Endothelial cell of umbilical vein (primary cell): ENCODE data around the gene PAOX.

ENCODE experiments used
- CTCF ChIP-seq, 2 donors: IDR thresholded peaks; 1 replicate in 1 of 2; 2 replicates in 1 of 2; pipeline ENCODE4 v1.5.1; 2011; ENCODE audit warnings: low read length in 2 of 2, mild to moderate bottlenecking in 2 of 2, moderate library complexity in 2 of 2, control low read depth in 1 of 2, inconsistent platforms in 1 of 2, low read depth in 1 of 2; ENCODE audit not compliant: insufficient read depth in 1 of 2; ENCODE audit errors: extremely low read depth in 1 of 2
- EZH2 ChIP-seq: IDR thresholded peaks from 2 replicates; pipeline ENCODE4 v1.6.1; 2012; ENCODE audit warnings: borderline replicate concordance, low read depth, mild to moderate bottlenecking, moderate library complexity, low read length, inconsistent platforms; ENCODE audit not compliant: severe bottlenecking
- FOS ChIP-seq: IDR thresholded peaks from 2 replicates; pipeline ENCODE4 v1.6.1; 2011; ENCODE audit warnings: mild to moderate bottlenecking, low read length, moderate library complexity, borderline replicate concordance; ENCODE audit not compliant: insufficient read depth
- GATA2 ChIP-seq: IDR thresholded peaks from 2 replicates; pipeline ENCODE4 v1.7.0; 2011; ENCODE audit warnings: low read depth, mild to moderate bottlenecking, moderate library complexity, mixed read lengths, low read length; ENCODE audit not compliant: insufficient read length, insufficient read depth
- JUN ChIP-seq: IDR thresholded peaks from 2 replicates; pipeline ENCODE4 v1.6.1; 2011; ENCODE audit warnings: borderline replicate concordance, low read depth; ENCODE audit not compliant: insufficient read length, insufficient read depth
- MYC ChIP-seq: IDR thresholded peaks from one replicate; pipeline ENCODE4 v1.6.1; 2011; ENCODE audit warnings: mild to moderate bottlenecking, low read depth, low read length
- POLR2A ChIP-seq: IDR thresholded peaks from 2 replicates; pipeline ENCODE4 v1.6.1; 2012; ENCODE audit warnings: low read depth, mild to moderate bottlenecking, control low read depth, low read length
- POLR2AphosphoS5 ChIP-seq: IDR thresholded peaks from 2 replicates; pipeline ENCODE4 v1.6.1; 2012; ENCODE audit warnings: low read depth, mild to moderate bottlenecking, control low read depth, low read length, moderate library complexity; ENCODE audit not compliant: insufficient read depth

- TF ChIP-seq CTCF (IDR thresholded peaks at IDR 0.05; ENCODE audit: extremely low read depth in 1 of 2, insufficient read depth in 1 of 2, low read depth in 1 of 2, low read length in 2 of 2): no peak
- TF ChIP-seq POLR2AphosphoS5: no peak
- no peak for TF ChIP-seq JUN
- no peak for TF ChIP-seq POLR2A
- TF ChIP-seq EZH2: no peak
- TF ChIP-seq GATA2: no peak
- TF ChIP-seq FOS: no peak
- TF ChIP-seq MYC: no peak
These were observed 20.1 kb upstream of the PAOX start for GRCh38 chr10:133358925-133359310.
